ENCODE results near the gene PPP2CA.
A peak's percentile ranks its signal among the peaks of the same experiment; 100 is the strongest.
"Not testable (repeated sequence)": the region's sequence is repeated elsewhere in the genome, so short reads cannot be mapped to it uniquely, and the experiment has no call there.

PPP2CA gene

GRCh38 chr5:134225780-134226440 lies at the start of gene PPP2CA:
PPP2CA (minus strand) TSS chr5:134226073; CDS start chr5:134225861, 212 bp downstream.
- H3K4me1 ChIP-seq (ENCODE audit: insufficient read depth, low read length): no peaks in the 10 kb centered on the region
- 0 out of 2 replicates have a peak, but pooled peaks cover under 1% of the 10 kb centered on the region for H3K36me3 ChIP-seq (ENCODE audit: insufficient read depth, low read length)
- H3K9me3 ChIP-seq (ENCODE audit: control insufficient read depth, insufficient read depth, low read length): no peaks in the 10 kb centered on the region
- H3K9ac ChIP-seq (ENCODE audit: low read depth, low read length): peak within 1 kb of the TSS; percentile 99

DNA sequence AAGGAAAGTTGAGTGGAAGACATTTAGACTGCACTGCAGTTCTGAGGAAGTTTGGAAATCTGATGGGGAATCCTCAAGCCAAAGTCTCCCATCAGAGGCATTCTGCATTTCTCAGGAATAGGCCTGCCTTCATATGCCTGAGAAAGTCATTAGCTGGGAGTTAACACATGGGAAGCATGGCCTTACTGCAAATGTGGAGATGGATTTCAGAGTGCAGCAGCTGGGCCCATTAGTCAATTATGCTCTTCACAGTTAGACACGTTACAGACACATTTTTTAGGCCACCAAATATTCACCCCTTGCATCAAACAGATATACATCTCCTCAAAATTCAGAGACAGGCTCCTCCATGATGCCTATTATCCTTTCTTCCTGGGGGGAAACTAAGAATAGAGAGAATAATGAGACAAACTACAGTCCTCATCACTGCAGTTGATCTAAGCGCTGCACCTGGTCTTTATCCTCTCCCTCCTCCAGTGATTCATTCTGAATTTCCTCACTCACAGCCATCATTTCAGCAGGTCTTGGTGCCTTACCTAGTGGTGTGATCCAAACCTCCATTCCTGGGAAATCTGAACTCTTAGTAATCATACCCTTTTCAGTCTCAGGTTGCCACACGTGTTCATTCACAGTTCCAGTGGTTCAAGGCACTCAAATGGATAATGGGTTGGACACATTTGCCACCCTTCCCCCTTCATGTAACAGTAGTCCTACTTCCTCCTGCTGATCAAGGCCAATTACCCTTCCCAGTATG lies 47.9 kb upstream of the PPP2CA start:
- no peak overlapping the region for H3K9ac ChIP-seq (ENCODE audit: low read depth, low read length)
- H3K36me3 ChIP-seq (ENCODE audit: insufficient read depth, low read length): no peaks in the 10 kb centered on the region
- no peaks in the 10 kb centered on the region for H3K9me3 ChIP-seq (ENCODE audit: control insufficient read depth, insufficient read depth, low read length)
- no peaks in the 10 kb centered on the region for H3K4me1 ChIP-seq (ENCODE audit: insufficient read depth, low read length)

DNA sequence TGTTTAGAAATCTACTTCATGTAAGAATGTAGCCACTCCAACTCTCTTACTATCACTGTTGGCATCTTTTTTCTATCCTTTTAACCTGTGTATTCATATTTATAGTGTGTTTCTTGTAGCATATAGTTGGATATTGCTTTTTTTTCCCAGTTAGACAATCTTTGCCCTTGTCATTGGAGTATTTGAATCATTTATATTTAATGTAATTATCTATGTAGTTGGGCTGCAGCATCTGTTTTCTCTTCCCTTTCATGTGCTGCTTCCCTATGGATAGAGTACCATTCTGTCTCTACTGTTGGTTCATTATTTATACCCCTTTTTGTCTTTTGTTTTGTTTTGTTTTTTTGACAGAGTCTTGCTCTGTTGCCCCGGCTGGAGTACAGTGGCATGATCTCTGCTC lies 45.2 kb upstream of the PPP2CA start:
- Histone ChIP-seq H3K4me1 (ENCODE audit: insufficient read depth, low read length) (no peaks in the 10 kb centered on the region), H3K9me3 (ENCODE audit: control insufficient read depth, insufficient read depth, low read length) (no peaks in the 10 kb centered on the region), H3K9ac (ENCODE audit: low read depth, low read length) (no peak overlapping the region), H3K36me3 (ENCODE audit: insufficient read depth, low read length) (no peaks in the 10 kb centered on the region)

DNA sequence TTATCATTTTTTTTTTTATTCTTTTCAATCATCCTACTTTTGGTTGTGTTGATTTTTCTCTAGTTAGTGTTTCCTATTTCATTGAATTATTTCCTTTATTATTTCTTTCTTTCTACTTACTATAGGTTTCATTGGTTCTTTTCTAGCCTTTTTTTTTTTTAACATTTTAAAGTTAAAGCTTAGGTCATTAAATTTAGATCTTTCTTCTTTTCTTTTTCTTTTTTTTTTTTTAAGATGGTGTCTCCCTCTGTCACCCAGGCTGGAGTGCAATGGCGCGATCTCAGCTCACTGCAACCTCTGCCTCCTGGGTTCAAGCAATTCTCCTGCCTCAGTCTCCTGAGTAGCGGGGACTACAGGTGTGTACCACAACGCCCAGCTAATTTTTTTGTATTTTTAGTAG lies 43.0 kb upstream of the PPP2CA start:
- no peaks in the 10 kb centered on the region for H3K4me1 ChIP-seq (ENCODE audit: insufficient read depth, low read length)
- no peaks in the 10 kb centered on the region for H3K36me3 ChIP-seq (ENCODE audit: insufficient read depth, low read length)
- H3K9ac ChIP-seq (ENCODE audit: low read depth, low read length): no peak overlapping the region
- 0 out of 2 replicates have a peak, but pooled peaks cover 3% of the 10 kb centered on the region for H3K9me3 ChIP-seq (ENCODE audit: control insufficient read depth, insufficient read depth, low read length)

- Histone ChIP-seq H3K9ac (ENCODE audit: low read depth, low read length) (no peak overlapping the region), H3K4me1 (ENCODE audit: insufficient read depth, low read length) (no peaks in the 10 kb centered on the region), H3K9me3 (ENCODE audit: control insufficient read depth, insufficient read depth, low read length) (peaks cover 4% of the 10 kb centered on the region; the same call in 1 of the 2 replicates), H3K36me3 (ENCODE audit: insufficient read depth, low read length) (no peaks in the 10 kb centered on the region)
Observed at GRCh38 chr5:134268019-134268601, 42.2 kb upstream of the PPP2CA start.

DNA sequence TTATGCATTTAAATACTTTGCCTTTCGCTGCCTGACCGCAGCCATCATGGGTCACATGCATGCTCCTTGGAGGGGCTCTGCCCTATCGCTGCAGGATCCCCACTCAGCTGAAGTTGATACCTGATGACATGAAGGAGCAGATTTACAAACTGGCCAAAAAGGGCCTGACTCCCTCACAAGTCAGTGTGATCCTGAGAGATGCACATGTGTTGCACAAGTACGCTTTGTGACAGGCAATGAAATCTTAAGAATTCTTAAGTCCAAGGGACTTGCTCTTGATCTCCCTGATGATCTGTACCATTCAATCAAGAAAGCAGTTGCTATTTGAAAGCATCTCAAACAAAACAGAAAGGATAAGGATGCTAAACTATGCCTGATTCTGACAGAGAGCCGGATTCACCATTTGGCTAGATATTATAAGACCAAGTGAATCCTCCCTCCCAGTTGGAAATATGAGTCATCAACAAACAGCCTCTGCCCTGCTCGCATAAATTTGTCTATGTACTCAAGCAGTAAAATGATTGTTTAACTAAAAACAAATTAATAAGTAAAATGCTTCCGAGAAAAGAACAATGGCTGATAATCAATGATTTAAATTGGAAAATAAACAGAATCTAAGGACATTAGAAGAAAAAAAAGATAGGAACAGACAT lies 41.6 kb upstream of the PPP2CA start:
- Histone ChIP-seq H3K4me1 (ENCODE audit: insufficient read depth, low read length) (no peaks in the 10 kb centered on the region), H3K9ac (ENCODE audit: low read depth, low read length) (no peak overlapping the region), H3K9me3 (ENCODE audit: control insufficient read depth, insufficient read depth, low read length) (peaks cover 8% of the 10 kb centered on the region; the same call in 1 of the 2 replicates), H3K36me3 (ENCODE audit: insufficient read depth, low read length) (no peaks in the 10 kb centered on the region)

DNA sequence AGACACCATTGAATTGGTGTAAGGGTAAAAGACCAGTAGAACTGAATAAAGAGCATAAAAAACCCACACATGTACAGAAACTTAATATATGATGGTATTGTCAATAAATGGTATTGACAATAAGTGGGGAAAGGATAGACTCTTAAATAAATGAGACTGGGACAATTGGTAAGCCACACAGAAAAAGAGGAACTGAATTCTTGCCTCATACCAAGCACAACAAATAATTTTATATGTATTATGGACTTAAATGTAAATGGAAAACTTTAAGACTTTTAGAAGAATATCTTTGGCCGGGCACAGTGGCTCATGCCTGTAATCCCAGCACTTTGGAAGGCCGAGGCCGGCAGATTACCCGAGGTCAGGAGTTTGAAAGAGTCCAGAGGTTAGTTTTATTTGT lies 37.9 kb upstream of the PPP2CA start:
- H3K36me3 ChIP-seq (ENCODE audit: insufficient read depth, low read length): no peaks in the 10 kb centered on the region
- no peaks in the 10 kb centered on the region for H3K4me1 ChIP-seq (ENCODE audit: insufficient read depth, low read length)
- H3K9me3 ChIP-seq (ENCODE audit: control insufficient read depth, insufficient read depth, low read length): peaks cover 8% of the 10 kb centered on the region; the same call in 1 of the 2 replicates
- no peak overlapping the region for H3K9ac ChIP-seq (ENCODE audit: low read depth, low read length)

- not testable (repeated sequence) for H3K9ac ChIP-seq (ENCODE audit: low read depth, low read length); H3K9me3 ChIP-seq (ENCODE audit: control insufficient read depth, insufficient read depth, low read length); H3K36me3 ChIP-seq (ENCODE audit: insufficient read depth, low read length); H3K4me1 ChIP-seq (ENCODE audit: insufficient read depth, low read length)
Observed at GRCh38 chr5:134262629-134263028, 36.8 kb upstream of the PPP2CA start.

GRCh38 chr5:134258896-134259295 lies 33.0 kb upstream of the PPP2CA start:
- H3K9ac ChIP-seq (ENCODE audit: low read depth, low read length): no peak overlapping the region
- no peaks in the 10 kb centered on the region for H3K36me3 ChIP-seq (ENCODE audit: insufficient read depth, low read length)
- peaks cover 5% of the 10 kb centered on the region; the same call in 1 of the 2 replicates for H3K9me3 ChIP-seq (ENCODE audit: control insufficient read depth, insufficient read depth, low read length)
- H3K4me1 ChIP-seq (ENCODE audit: insufficient read depth, low read length): no peaks in the 10 kb centered on the region

DNA sequence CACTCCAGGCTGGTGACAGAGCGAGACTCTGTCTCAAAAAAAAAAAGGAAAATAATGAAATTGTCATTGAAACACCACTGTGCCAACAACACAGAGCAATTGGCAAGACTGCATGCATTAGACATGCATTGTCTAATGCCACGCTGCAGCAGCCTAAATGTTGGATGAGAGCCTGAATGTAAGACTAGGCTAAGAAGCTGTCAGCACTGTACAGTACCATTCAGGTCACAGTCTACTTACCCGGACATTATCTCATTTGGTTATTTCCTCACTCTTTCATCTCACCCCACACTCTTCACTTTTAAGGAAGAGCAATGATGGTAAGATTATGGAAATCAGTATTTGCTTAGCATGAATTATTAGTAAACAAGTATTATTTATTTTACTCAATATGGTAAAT lies 31.3 kb upstream of the PPP2CA start:
- Histone ChIP-seq H3K9me3 (ENCODE audit: control insufficient read depth, insufficient read depth, low read length) (no peaks in the 10 kb centered on the region), H3K36me3 (ENCODE audit: insufficient read depth, low read length) (no peaks in the 10 kb centered on the region), H3K9ac (ENCODE audit: low read depth, low read length) (no peak overlapping the region), H3K4me1 (ENCODE audit: insufficient read depth, low read length) (no peaks in the 10 kb centered on the region)

DNA sequence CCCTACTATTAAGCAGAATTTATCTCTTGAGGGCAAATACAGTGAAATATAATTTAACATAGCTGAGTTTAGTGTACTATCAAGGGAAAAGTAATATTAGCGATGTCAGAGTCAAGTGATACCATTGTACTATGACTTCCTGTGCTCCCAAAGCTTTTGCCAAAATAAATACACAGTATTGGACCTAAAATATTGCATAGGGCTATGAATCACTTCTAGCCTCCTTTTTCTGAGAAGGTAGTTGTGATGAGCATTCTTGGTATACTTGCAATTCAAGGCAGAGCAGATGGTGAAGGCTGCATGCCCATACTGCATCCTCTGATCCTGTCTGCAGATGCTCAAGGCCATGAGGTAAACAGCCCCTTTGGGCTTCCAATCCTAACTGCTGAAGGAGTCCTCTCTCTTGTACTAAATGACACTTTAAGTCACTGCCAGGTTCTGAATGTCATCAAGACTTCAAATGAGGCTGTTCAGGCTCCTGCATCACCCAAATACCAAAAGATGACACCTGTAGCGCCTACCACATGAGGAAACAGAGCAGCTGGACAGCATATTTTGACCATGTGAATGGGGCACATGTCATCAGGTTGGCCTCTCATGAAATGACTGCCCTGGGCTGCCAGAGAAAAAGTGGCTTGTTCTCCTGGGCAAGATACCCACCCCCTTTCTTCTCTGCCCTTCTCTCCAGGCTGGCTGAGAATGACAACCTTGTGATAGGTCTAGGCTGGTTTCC lies 29.7 kb upstream of the PPP2CA start:
- H3K4me1 ChIP-seq (ENCODE audit: insufficient read depth, low read length): no peaks in the 10 kb centered on the region
- H3K9ac ChIP-seq (ENCODE audit: low read depth, low read length): no peak overlapping the region
- H3K36me3 ChIP-seq (ENCODE audit: insufficient read depth, low read length): no peaks in the 10 kb centered on the region
- no peaks in the 10 kb centered on the region for H3K9me3 ChIP-seq (ENCODE audit: control insufficient read depth, insufficient read depth, low read length)

DNA sequence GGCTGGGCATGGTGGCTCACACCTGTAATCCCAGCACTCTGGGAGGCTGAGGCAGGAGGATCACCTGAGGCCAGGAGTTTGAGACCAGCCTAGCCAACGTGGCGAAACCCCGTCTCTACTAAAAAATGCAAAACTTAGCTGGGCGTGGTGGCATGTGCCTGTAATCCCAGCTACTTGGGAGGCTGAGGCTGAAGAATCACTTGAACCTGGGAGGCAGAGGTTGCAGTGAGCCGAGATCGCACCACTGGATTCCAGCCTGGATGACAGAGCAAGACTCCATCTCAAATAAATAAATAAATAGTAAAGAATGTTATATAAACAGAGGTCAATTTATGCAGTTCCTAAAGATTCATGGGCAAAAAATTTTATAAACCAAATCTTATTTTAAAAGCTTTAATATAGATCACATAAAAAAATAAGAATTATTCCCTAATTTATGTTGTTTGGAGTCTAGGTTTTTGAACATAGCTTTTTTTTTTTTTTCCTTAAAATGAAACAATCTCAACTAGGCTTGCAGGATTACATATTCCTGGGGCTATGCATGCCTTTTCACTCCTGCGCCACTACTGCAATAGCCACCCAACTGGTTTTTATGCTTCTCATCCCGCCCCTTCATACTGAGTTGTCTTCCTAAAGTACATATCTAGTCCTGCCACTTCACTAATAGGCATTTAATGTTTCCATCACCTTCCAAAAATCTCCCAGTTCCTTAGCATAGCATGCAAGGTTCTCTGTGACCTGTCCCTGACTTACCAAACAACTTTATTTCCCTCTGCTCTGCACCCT lies 27.7 kb upstream of the PPP2CA start:
- not testable (repeated sequence) for H3K9me3 ChIP-seq (ENCODE audit: control insufficient read depth, insufficient read depth, low read length); H3K4me1 ChIP-seq (ENCODE audit: insufficient read depth, low read length); H3K9ac ChIP-seq (ENCODE audit: low read depth, low read length); H3K36me3 ChIP-seq (ENCODE audit: insufficient read depth, low read length)

GRCh38 chr5:134252671-134253070 lies 26.8 kb upstream of the PPP2CA start:
- Histone ChIP-seq H3K9me3 (ENCODE audit: control insufficient read depth, insufficient read depth, low read length) (no peaks in the 10 kb centered on the region), H3K4me1 (ENCODE audit: insufficient read depth, low read length) (peaks cover 14% of the 10 kb centered on the region), H3K9ac (ENCODE audit: low read depth, low read length) (no peak overlapping the region), H3K36me3 (ENCODE audit: insufficient read depth, low read length) (no peaks in the 10 kb centered on the region)

All from ES-I3 (cell line).